Measurements from ENCODE around the gene HLA-C.

DNA sequence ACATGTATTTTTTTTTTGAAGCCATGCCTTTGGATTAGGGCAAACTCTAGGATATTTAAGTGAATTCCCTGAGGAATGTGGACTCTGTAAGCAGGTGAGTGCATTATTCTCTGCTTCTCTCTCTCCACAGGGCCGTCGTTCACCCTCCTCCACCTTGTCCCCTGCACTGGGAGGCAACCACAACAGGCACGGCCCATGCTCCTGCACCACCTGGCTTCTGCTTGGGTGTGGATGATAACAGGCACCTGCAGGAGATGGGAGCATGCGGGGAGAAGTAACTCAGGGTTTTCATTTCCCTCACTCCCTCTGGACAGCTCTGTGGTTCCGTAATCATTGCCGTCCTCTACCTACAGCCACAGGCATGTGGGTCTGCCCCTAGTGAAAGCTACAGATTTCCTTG lies 43.4 kb downstream of the HLA-C start:
- TF ChIP-seq RCOR1 (IDR thresholded peaks at IDR 0.05; ENCODE audit: low read length) = no peak
- TF ChIP-seq, protein P1, sequence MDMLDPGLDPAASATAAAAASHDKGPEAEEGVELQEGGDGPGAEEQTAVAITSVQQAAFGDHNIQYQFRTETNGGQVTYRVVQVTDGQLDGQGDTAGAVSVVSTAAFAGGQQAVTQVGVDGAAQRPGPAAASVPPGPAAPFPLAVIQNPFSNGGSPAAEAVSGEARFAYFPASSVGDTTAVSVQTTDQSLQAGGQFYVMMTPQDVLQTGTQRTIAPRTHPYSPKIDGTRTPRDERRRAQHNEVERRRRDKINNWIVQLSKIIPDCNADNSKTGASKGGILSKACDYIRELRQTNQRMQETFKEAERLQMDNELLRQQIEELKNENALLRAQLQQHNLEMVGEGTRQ (IDR thresholded peaks at IDR 0.05; ENCODE audit: borderline replicate concordance, low read depth, low read length) = no peak
- TF ChIP-seq RAD21 (IDR thresholded peaks at IDR 0.05; ENCODE audit: low read length) = no peak
- TF ChIP-seq EZH2phosphoT487 (IDR thresholded peaks at IDR 0.05; ENCODE audit: borderline replicate concordance, low read depth) = no peak
- TF ChIP-seq TAF1 (IDR thresholded peaks at IDR 0.05; ENCODE audit: borderline replicate concordance, low read depth, low read length) = no peak
- TF ChIP-seq, protein P2, sequence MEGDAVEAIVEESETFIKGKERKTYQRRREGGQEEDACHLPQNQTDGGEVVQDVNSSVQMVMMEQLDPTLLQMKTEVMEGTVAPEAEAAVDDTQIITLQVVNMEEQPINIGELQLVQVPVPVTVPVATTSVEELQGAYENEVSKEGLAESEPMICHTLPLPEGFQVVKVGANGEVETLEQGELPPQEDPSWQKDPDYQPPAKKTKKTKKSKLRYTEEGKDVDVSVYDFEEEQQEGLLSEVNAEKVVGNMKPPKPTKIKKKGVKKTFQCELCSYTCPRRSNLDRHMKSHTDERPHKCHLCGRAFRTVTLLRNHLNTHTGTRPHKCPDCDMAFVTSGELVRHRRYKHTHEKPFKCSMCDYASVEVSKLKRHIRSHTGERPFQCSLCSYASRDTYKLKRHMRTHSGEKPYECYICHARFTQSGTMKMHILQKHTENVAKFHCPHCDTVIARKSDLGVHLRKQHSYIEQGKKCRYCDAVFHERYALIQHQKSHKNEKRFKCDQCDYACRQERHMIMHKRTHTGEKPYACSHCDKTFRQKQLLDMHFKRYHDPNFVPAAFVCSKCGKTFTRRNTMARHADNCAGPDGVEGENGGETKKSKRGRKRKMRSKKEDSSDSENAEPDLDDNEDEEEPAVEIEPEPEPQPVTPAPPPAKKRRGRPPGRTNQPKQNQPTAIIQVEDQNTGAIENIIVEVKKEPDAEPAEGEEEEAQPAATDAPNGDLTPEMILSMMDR (IDR thresholded peaks at IDR 0.05) = no peak
- no peak for TF ChIP-seq NFIC (IDR thresholded peaks at IDR 0.05; ENCODE audit: borderline replicate concordance)
- no peak for TF ChIP-seq ELF1 (IDR thresholded peaks at IDR 0.05)
- TF ChIP-seq YY1 (IDR thresholded peaks at IDR 0.05; ENCODE audit: low read depth) = no peak
- no peak for TF ChIP-seq EP300 (IDR thresholded peaks at IDR 0.05; ENCODE audit: borderline replicate concordance in 1 of 2, low read depth in 1 of 2, low read length in 1 of 2)

Measured in SK-N-SH (cell line).